Kidney (tissue), 14 donors: ENCODE measurements around the gene GALK2. TPM values are rescaled to one million over a fixed set of nuclear protein-coding genes. Genes with fewer than 3 reads are reported as not detected.
A peak's percentile ranks its signal among the peaks of the same experiment; 100 is the strongest.

Source experiments
- DNase-seq, 5 donors: peaks; one replicate each; pipeline ENCODE4 v3.0.0-alpha.2; 2013 to 2020
- FAIRE-seq: peaks from 2 replicates; lab custom pipeline; 2012; peaks lifted over from hg19 to GRCh38; lab: Jason Lieb, UNC
- H3K27ac ChIP-seq, 2 donors: one replicate each; pipeline ENCODE4 v1.7.0; 2013; ENCODE audit warnings: low read depth in 2 of 2, low read length in 2 of 2, inconsistent platforms in 1 of 2
- H3K27me3 ChIP-seq: one replicate; pipeline ENCODE4 v1.7.1; 2013; ENCODE audit warnings: low read length, inconsistent platforms; ENCODE audit not compliant: control insufficient read depth, insufficient read depth
- H3K36me3 ChIP-seq, 3 donors: one replicate each; pipeline versions ENCODE4 v1.7.0 to v1.7.1; 2013; ENCODE audit warnings: low read length in 3 of 3, control low read depth in 1 of 3, inconsistent platforms in 1 of 3; ENCODE audit not compliant: insufficient read depth in 3 of 3, control insufficient read depth in 2 of 3
- H3K4me1 ChIP-seq, 3 donors: one replicate each; pipeline versions ENCODE4 v1.7.0 to v1.7.1; 2013; ENCODE audit warnings: low read length in 3 of 3, inconsistent platforms in 1 of 3, low read depth in 1 of 3; ENCODE audit not compliant: control insufficient read depth in 2 of 3, insufficient read depth in 2 of 3
- H3K4me3 ChIP-seq, 3 donors: one replicate each; pipeline versions ENCODE4 v1.7.0 to v1.8.1; 2013; ENCODE audit warnings: low read length in 3 of 3, control low read depth in 1 of 3, inconsistent platforms in 1 of 3
- H3K9ac ChIP-seq, 3 donors: one replicate each; pipeline versions ENCODE4 v1.7.0 to v1.7.1; 2013; ENCODE audit warnings: low read length in 3 of 3, control low read depth in 1 of 3, inconsistent platforms in 1 of 3
- H3K9me3 ChIP-seq, 3 donors: one replicate each; pipeline versions ENCODE4 v1.7.0 to v1.7.1; 2013; ENCODE audit warnings: low read length in 3 of 3, control low read depth in 1 of 3, inconsistent platforms in 1 of 3; ENCODE audit not compliant: control insufficient read depth in 2 of 3, insufficient read depth in 1 of 3
- CTCF ChIP-seq: IDR thresholded peaks from 3 replicates; pipeline ENCODE4 v1.5.1; 2012; ENCODE audit warnings: mild to moderate bottlenecking, moderate library complexity, borderline replicate concordance; ENCODE audit not compliant: insufficient read depth; ENCODE audit errors: extremely low read depth
- intact Hi-C: fragments of 100-400 bp; cut with DNase I; formaldehyde crosslinking; loops from one replicate; pipeline ENCODE4 v1.11.1; 2022
- polyA plus RNA-seq: library from polyadenylated mRNA; stranded (reverse); fragments of 350-450 nt; fragmentation: Illumina TruSeq; extraction: RNeasy Lipid Tissue Mini Kit (QIAGEN cat#74804); gene quantifications from one replicate; pipeline ENCODE4 v1.2.3, GENCODE V29; 2014; ENCODE audit warnings: low read depth, low replicate concordance; ENCODE audit not compliant: insufficient read depth
- total RNA-seq: library from RNA; stranded (reverse); fragmentation: NEBNext Ultra II Directional; extraction: Animal tissue kit (Norgen Biotek cat#: 25700); gene quantifications from one replicate; pipeline ENCODE4 v1.2.1, GENCODE V29; 2021
- donor health status: control.
- donor health status: control.
- donor health status: control.
- donor health status: control.
- donor health status: control.
- donor health status: DM: yes; HTN: yes; CAD: no.
- donor health status: Normal renal cell carcinoma (clear cell type).

The GALK2 gene
- total and polyA plus RNA-seq, 2 donors from 2014 or later, result 36.4 to 40.6 TPM

- FAIRE-seq, result no peak
- Histone ChIP-seq H3K36me3 (peaks cover 0 to 2% (median 0%) of the 10 kb centered on the region in 3 donors), H3K4me3 (peak overlapping the region; percentile 95 to 100 (median 99)), H3K4me1 (peaks cover 0 to 10% (median 0%) of the 10 kb centered on the region in 3 donors), H3K9me3 (no peaks in the 10 kb centered on the region), H3K9ac (peak overlapping the region; percentile 73 to 99 (median 99)), H3K27ac (no peak overlapping the region), H3K27me3 (no peaks in the 10 kb centered on the region)
- DNase-seq, result no peak
- no peak for TF ChIP-seq CTCF
- intact Hi-C loops, result no loop called here
Observed at GRCh38 chr15:49154359-49154758, 15.7 kb upstream of the GALK2 start.

DNA sequence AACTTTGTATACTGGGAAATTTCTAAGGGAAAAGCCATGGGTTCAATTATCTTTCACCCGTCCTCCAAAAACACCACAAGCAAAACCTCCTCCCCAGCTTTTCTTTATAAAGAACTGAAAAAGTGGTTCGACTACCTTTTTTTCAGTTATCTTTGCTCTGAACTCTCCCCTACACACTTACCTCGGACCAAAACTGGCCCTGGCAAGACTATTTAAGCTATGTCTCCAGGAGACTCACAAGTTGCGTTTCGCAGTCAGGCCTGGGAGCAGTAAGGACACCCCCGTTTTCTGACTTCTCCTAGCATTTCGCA, 15.3 kb upstream of the GALK2 start:
- intact Hi-C loops, result no loop called here
- no peak for DNase-seq
- H3K27ac ChIP-seq, result peak overlapping the region; percentile 57 to 85
- no peaks in the 10 kb centered on the region for H3K27me3 ChIP-seq
- peak overlapping the region; percentile 73 to 99 (median 99) for H3K9ac ChIP-seq
- FAIRE-seq, result no peak
- TF ChIP-seq CTCF, result no peak
- H3K36me3 ChIP-seq, result no peaks in the 10 kb centered on the region
- H3K4me3 ChIP-seq, result peak overlapping the region; percentile 95 to 100 (median 99)
- no peaks in the 10 kb centered on the region for H3K9me3 ChIP-seq
- peaks cover 0 to 10% (median 0%) of the 10 kb centered on the region in 3 donors for H3K4me1 ChIP-seq

GRCh38 chr15:49155110-49155833, 14.8 kb upstream of the GALK2 start, which contains the start of gene COPS2:
Gene COPS2, minus strand, starts transcription at chr15:49155599. Its CDS starts 21 bp downstream, at chr15:49155578.
- H3K27ac ChIP-seq, result peak within 1 kb of the TSS; percentile 68 to 85
- H3K27me3 ChIP-seq, result no peaks in the 10 kb centered on the region
- no peak for FAIRE-seq
- peak within 1 kb of the TSS; percentile 95 to 100 (median 99) for H3K4me3 ChIP-seq
- peak; percentile 1 for TF ChIP-seq CTCF
- H3K36me3 ChIP-seq, result no peaks in the 10 kb centered on the region
- intact Hi-C loops, result no loop called here
- no peaks in the 10 kb centered on the region for H3K9me3 ChIP-seq
- DNase-seq, result peak; percentile 96 to 99 (median 97)
- peaks cover 0 to 10% (median 0%) of the 10 kb centered on the region in 3 donors for H3K4me1 ChIP-seq
- H3K9ac ChIP-seq, result peak within 1 kb of the TSS; percentile 73 to 99 (median 99)
